GM12875 (cell line): Measurements from ENCODE around the gene NOS2.
A peak's percentile ranks its signal among the peaks of the same experiment; 100 is the strongest.
"Not testable (repeated sequence)": the region's sequence is repeated elsewhere in the genome, so short reads cannot be mapped to it uniquely, and the experiment has no call there.

Source experiments
- H3K4me3 ChIP-seq: one replicate; pipeline ENCODE4 v1.5.1; 2011; ENCODE audit warnings: low read depth, low read length, control low read depth
- TF ChIP-seq, protein P1 (sequence below): IDR thresholded peaks from 2 replicates; pipeline ENCODE4 v1.5.1; 2011; ENCODE audit warnings: low read depth, mild to moderate bottlenecking, control low read depth, inconsistent platforms, low read length, moderate library complexity, borderline replicate concordance; ENCODE audit not compliant: insufficient read depth

NOS2 gene

DNA sequence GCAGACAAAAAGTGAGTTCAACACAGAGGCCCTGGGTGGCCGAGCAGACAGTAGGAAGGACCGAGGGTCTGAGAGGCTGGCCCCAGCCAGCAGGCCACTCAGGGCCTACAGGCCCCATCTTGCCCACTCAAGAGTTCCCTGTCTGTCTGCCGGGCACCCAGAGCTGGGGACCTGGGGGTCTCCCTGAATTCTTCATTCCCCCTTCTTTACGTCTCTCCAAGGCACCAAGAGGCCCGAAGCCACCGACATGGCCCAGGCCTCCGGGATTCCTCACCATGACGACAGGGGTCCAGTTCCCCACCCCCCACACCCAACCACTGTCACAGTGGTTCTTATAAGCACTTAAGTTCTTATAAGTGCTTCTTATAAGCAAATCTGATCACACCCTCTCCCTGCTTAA, 49.2 kb downstream of the NOS2 start:
- TF ChIP-seq, protein P1, sequence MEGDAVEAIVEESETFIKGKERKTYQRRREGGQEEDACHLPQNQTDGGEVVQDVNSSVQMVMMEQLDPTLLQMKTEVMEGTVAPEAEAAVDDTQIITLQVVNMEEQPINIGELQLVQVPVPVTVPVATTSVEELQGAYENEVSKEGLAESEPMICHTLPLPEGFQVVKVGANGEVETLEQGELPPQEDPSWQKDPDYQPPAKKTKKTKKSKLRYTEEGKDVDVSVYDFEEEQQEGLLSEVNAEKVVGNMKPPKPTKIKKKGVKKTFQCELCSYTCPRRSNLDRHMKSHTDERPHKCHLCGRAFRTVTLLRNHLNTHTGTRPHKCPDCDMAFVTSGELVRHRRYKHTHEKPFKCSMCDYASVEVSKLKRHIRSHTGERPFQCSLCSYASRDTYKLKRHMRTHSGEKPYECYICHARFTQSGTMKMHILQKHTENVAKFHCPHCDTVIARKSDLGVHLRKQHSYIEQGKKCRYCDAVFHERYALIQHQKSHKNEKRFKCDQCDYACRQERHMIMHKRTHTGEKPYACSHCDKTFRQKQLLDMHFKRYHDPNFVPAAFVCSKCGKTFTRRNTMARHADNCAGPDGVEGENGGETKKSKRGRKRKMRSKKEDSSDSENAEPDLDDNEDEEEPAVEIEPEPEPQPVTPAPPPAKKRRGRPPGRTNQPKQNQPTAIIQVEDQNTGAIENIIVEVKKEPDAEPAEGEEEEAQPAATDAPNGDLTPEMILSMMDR = no peak
- no peak overlapping the region for H3K4me3 ChIP-seq

DNA sequence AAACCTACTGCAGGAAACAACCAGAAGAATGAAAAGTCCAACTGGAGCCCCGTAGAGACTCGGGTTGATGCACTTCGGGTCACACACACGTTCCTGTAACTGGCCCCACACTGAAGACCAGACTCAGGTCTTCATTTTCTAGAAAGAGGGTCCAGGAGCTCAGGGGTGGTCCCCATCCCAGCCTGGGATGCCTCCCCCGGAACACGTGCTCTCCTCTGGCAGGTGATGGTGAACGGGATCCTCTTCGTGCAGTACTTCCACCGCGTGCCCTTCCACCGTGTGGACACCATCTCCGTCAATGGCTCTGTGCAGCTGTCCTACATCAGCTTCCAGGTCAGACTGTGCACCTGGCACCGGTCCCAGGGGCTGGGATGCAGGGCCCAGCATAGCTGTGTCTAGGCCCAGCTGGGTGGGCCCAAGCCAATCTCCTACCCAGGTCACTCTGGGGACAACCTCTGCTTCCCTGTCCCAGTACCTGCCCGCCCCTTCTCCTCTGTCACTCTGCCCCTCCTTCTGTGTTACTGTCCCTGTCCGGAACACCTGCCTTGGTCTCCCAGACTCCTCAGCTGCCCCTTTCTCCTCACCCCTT, 50.7 kb downstream of the NOS2 start:
- not testable (repeated sequence) for H3K4me3 ChIP-seq

DNA sequence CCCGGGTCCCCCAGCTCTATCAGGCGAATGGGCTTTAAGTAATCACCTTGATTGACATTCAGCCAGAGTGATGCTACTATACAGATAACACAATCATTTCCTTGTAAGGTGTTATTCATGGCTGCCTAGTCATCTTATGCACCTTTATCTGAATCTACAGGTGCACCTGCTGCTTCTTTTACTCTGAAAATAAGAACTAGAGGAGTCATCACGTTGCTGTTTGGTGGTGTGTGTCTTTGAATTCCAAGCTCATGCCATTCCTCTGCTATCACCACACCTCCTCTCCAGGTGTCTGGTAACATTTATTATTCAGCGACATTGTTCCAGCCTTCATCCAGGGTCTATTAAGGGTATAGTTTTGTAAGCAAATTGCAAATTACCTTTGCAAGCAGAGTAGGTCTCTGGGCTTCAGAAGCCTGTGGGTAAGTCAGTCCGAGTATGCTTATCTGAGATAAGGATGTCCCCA, 51.9 kb downstream of the NOS2 start:
- TF ChIP-seq, protein P1 = no peak
- no peak overlapping the region for H3K4me3 ChIP-seq

DNA sequence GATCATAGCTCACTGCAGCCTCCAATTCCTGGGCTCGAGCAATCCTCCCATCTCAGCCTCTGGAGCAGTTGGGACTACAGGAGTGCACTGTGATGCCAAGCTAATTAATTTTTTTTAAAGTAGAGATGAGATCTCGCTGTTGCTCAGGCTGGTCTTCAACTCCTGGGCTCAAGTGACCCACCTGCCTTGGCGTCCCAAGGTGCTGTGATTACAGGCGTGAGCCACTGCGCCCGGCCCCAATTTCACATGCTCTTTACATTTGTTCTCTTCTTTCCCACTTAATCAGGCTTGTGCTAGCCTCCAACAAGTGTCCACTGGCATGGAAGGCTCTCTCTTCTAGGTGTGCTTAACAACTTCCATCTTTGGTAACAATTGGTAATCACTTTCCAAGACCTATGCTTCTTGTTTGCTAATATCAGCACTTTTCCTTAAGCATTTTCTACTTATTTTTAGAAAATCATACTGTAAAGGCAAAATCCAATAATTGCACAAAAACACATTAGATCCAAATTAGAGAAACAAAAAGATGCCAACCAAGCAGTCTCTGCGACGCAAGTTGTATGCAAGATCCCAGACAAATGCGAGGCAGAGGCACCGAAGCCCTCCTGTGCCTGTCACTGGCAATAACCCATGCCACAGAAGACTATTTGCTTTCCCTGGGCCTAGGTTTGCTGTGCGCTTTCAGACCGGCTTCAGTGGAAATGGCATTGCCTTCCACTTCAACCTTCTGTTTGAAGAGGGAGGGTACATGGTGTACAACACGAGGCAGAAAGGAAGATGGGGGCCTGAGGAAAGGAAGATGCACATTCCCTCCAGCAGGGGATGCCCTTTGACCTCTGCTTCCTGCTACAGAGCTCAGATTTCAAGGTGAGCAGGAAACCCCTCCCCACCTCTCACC, 52.6 kb downstream of the NOS2 start:
- no peak overlapping the region for H3K4me3 ChIP-seq
- TF ChIP-seq, protein P1 = peak; percentile 52

DNA sequence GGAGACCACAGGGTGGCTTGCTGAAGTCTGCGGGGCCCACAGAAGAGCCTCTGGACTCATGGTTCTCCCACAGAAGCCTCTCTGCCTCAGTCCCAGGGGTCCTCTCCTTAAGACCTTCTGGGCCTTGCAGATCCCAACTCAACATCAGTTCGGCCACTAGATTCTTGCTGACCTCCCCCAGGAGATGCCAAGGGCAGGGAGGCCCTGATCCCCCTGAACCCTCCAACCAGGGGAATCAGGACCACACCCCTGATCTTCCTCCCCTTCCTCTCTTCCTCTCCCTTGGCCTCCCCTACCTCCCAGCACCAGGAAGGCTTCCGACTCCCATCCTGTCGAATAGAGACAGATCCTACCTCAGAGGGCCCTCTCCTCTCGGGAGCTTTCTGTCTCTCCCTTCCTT, 53.4 kb downstream of the NOS2 start:
- TF ChIP-seq, protein P1 = no peak

DNA sequence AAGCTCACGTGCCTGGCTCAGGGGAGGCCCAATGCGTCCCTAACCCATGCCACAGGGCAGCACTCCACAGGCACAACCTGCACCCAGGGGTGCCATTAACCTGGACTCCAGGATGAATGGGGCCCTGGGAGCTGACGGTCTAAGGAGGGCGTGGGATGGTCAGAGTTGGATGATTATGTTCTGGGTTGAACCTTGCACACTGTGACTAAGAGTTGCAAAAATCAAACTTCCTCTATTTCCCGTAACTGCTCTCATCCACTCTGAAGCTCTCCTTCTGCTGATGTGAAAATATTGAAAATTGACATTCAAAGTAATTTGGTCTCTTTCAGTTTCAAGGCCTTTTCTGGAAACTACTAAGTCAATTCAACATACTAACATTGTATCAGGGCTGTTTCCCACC, 54.0 kb downstream of the NOS2 start:
- not testable (repeated sequence) for H3K4me3 ChIP-seq

More for the DNA sequence above, 53.4 kb downstream of the NOS2 start:
- H3K4me3 ChIP-seq = no peak overlapping the region

DNA sequence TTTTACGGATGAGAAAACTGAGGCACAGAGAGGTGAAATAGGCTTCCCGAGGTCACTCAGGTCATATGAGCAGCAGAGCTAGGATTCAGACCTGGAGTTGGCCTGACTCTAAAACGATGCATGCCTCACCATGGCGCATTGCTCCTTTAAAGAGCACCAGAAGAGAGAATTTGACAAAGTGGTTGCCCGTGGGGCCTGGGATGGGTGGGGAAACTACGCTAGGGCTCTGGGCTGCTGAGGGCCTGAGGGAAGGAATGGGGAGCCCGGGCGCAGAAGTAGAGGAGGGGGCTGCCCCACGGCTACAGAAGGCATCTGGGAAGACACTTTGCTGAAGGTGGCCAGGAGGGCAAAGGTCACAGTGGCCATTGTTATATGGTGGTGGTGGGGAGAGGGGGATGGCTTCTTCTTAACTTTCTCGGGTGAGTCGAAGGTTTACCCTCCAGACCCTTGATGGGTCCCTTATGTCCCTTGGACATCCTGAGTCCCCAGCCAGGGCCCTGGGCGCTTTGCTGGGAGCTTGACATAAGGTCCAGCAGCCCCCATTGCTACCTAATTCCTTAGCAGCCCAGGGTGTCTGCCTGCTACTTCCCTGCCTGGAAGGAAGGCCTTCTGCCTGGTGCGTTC, 55.0 kb downstream of the NOS2 start:
- not testable (repeated sequence) for H3K4me3 ChIP-seq

DNA sequence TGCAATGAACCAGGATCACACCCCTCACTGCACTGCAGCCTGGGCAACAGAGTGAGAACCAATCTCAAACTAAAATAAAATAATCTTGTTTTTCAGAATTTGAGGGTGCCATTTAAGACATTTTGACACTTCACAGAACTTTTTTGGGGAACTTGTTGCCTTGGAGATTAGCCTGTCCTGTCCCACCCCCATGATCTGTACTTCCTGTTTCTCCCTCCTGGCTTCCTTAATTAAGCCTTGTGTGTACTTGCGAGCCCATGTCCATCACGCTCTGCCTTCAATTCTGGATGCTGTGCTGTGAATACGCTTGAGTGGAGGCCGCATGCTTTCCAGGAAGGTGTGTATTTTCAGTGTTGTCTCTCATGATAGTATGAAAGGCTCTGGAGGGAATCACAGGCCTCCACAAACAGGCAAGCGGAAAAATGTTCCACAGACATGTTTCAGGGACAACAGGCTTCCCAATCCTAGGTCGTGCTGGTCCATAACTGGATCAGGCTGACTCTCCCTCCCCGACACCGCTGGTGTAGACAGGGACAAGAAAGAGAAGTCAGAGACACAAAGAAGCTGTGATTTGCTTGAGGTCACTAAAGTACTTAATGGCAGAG, 56.9 kb downstream of the NOS2 start:
- no peak overlapping the region for H3K4me3 ChIP-seq
- TF ChIP-seq, protein P1 = no peak
